HCT116 (cell line): ENCODE measurements around the gene NYAP1. TPM values are rescaled to one million over a fixed set of nuclear protein-coding genes. Genes with fewer than 3 reads are reported as not detected.
A peak's percentile ranks its signal among the peaks of the same experiment; 100 is the strongest.

Experiments
- ATAC-seq: fragments of 200-7000 bp; cut with Tn5 transposase; 2 replicates; pipeline ENCODE4 v1.9.1; 2020; ENCODE audit warnings: mild to moderate bottlenecking, moderate library complexity
- BruUV-seq: library from RNA; stranded (reverse); fragments of 400-500 nt; replicated peaks from 2 replicates; lab custom pipeline; 2021; lab: Mats Ljungman, UMichigan
- CTCF ChIA-PET: fragments of 300-600 bp; sonication (Branson Sonifier 250); formaldehyde crosslinking; loops from one replicate; lab custom pipeline; 2021; ENCODE audit warnings: antibody characterized with exemption; lab: Charles Lee
- POLR2A ChIA-PET: fragments of 300-600, 350-600 bp; sonication (Branson Sonifier 250); formaldehyde crosslinking; loops from one replicate; lab custom pipeline; 2021; ENCODE audit warnings: antibody characterized with exemption; lab: Charles Lee
- RAD21 ChIA-PET, 2 experiments: fragments of 300-600 bp; sonication (Branson Sonifier 250); formaldehyde crosslinking; loops; one replicate each; lab custom pipeline; 2023; ENCODE audit warnings: low total read pairs in 2 of 2; ENCODE audit not compliant: uncharacterized antibody in 2 of 2, unreplicated experiment in 2 of 2, low non-redundant PET in 1 of 2; lab: Charles Lee
- DNase-seq: peaks from one replicate; pipeline ENCODE4 v3.0.0-alpha.2; 2010; ENCODE audit warnings: low read depth, low spot score
- H2AFZ ChIP-seq: fragments of 200-600 bp; shearing (Covaris generic), sonication (generic); 2 replicates; pipeline ENCODE4 v1.6.1; 2017; ENCODE audit warnings: low read depth, mixed run types, mixed read lengths, antibody characterized with exemption, low read length; ENCODE audit not compliant: poor library complexity, severe bottlenecking
- H3K27ac ChIP-seq: 2 replicates; pipeline ENCODE4 v1.5.1; 2012; ENCODE audit warnings: low read depth, low read length
- H3K27me3 ChIP-seq: fragments of 200-600 bp; sonication (generic); 2 replicates; pipeline ENCODE4 v1.6.1; 2016; ENCODE audit warnings: mixed run types, low read length, mixed read lengths; ENCODE audit not compliant: insufficient read depth
- H3K36me3 ChIP-seq, 2 experiments: fragments of 200-500 bp in 1 of 2; fragments of 200-600 bp in 1 of 2; sonication (Bioruptor generic) in 1 of 2; sonication (generic) in 1 of 2; 2 replicates each; pipeline versions ENCODE4 v1.5.1 to v1.6.1; 2014 to 2016; ENCODE audit warnings: low read length in 2 of 2, inconsistent platforms in 1 of 2, mixed read lengths in 1 of 2, mixed run types in 1 of 2; ENCODE audit not compliant: insufficient read depth in 2 of 2, control insufficient read depth in 1 of 2
- H3K4me1 ChIP-seq, 2 experiments: fragments of 200-600 bp in 1 of 2; sonication (generic) in 1 of 2; 2 replicates each; pipeline versions ENCODE4 v1.5.1 to v1.6.1; 2012 to 2017; ENCODE audit warnings: low read length in 2 of 2, inconsistent platforms in 1 of 2, mild to moderate bottlenecking in 1 of 2, mixed read lengths in 1 of 2, mixed run types in 1 of 2, moderate library complexity in 1 of 2; ENCODE audit not compliant: insufficient read depth in 2 of 2, control insufficient read depth in 1 of 2
- H3K4me2 ChIP-seq: fragments of 200-600 bp; sonication (generic); 2 replicates; pipeline ENCODE4 v1.6.1; 2017; ENCODE audit warnings: mixed run types, low read length, mixed read lengths
- H3K4me3 ChIP-seq, 2 experiments: fragments of 200-600 bp in 1 of 2; sonication (generic) in 1 of 2; replicated peaks in 1 of 2; 2 replicates each; pipeline ENCODE4 v1.5.1; 2011 to 2016; ENCODE audit warnings: low read length in 2 of 2, control low read depth in 1 of 2, low read depth in 1 of 2, mild to moderate bottlenecking in 1 of 2, mixed read lengths in 1 of 2, mixed run types in 1 of 2
- H3K79me2 ChIP-seq: fragments of 200-600 bp; sonication (generic); 2 replicates; pipeline ENCODE4 v1.6.1; 2017; ENCODE audit warnings: mild to moderate bottlenecking, mixed run types, low read length, moderate library complexity, mixed read lengths; ENCODE audit not compliant: insufficient read depth
- H3K9ac ChIP-seq: fragments of 200-600 bp; sonication (generic); 2 replicates; pipeline ENCODE4 v1.6.1; 2016; ENCODE audit warnings: low read length, mixed read lengths
- H3K9me2 ChIP-seq: fragments of 200-600 bp; sonication (generic), shearing (Covaris generic); 2 replicates; pipeline ENCODE4 v1.6.1; 2017; ENCODE audit warnings: mixed run types, mild to moderate bottlenecking, moderate library complexity; ENCODE audit not compliant: insufficient read depth
- H3K9me3 ChIP-seq, 2 experiments: fragments of 200-500 bp in 1 of 2; fragments of 200-600 bp in 1 of 2; sonication (Bioruptor generic) in 1 of 2; sonication (generic) in 1 of 2; 2 replicates each; pipeline ENCODE4 v1.6.1; 2014 to 2017; ENCODE audit warnings: low read length in 2 of 2, mixed read lengths in 2 of 2, inconsistent platforms in 1 of 2, low read depth in 1 of 2, mild to moderate bottlenecking in 1 of 2, mixed run types in 1 of 2, moderate library complexity in 1 of 2; ENCODE audit not compliant: control insufficient read depth in 1 of 2, insufficient read depth in 1 of 2
- H4K20me1 ChIP-seq: fragments of 200-600 bp; sonication (generic), shearing (Covaris generic); 2 replicates; pipeline ENCODE4 v1.6.1; 2017; ENCODE audit warnings: mixed run types, mild to moderate bottlenecking, moderate library complexity; ENCODE audit not compliant: insufficient read depth
- ATF3 ChIP-seq: IDR thresholded peaks from 2 replicates; pipeline ENCODE4 v1.6.1; 2012
- CTCF ChIP-seq, 3 experiments: fragments of 200-600 bp in 1 of 3; sonication (generic) in 1 of 3; IDR thresholded peaks in 2 of 3; conservative IDR thresholded peaks in 1 of 3; 2 replicates each; pipeline ENCODE4 v1.5.1; 2012 to 2017; ENCODE audit warnings: low read depth in 2 of 3, low read length in 2 of 3, antibody characterized with exemption in 1 of 3, borderline replicate concordance in 1 of 3, control low read depth in 1 of 3, mild to moderate bottlenecking in 1 of 3, mixed read lengths in 1 of 3, mixed run types in 1 of 3, moderate library complexity in 1 of 3; ENCODE audit not compliant: insufficient read depth in 1 of 3
- EGR1 ChIP-seq: IDR thresholded peaks from 2 replicates; pipeline ENCODE4 v1.6.1; 2012; ENCODE audit warnings: low read depth
- ELF1 ChIP-seq: IDR thresholded peaks from 2 replicates; pipeline ENCODE4 v1.6.1; 2012; ENCODE audit warnings: low read depth, borderline replicate concordance
- EZH2 ChIP-seq: fragments of 200-600 bp; sonication (generic); IDR thresholded peaks from 2 replicates; pipeline ENCODE4 v1.6.1; 2017; ENCODE audit warnings: antibody characterized with exemption, mixed run types
- FOSL1 ChIP-seq: IDR thresholded peaks from 2 replicates; pipeline ENCODE4 v1.6.1; 2012; ENCODE audit warnings: low read depth
- MAX ChIP-seq: IDR thresholded peaks from 2 replicates; pipeline ENCODE4 v1.6.1; 2012
- POLR2A ChIP-seq: IDR thresholded peaks from 2 replicates; pipeline ENCODE4 v1.7.0; 2011; ENCODE audit warnings: borderline replicate concordance; ENCODE audit not compliant: insufficient read depth, insufficient read length; ENCODE audit errors: extremely low read depth
- POLR2AphosphoS5 ChIP-seq: IDR thresholded peaks from 2 replicates; pipeline ENCODE4 v1.6.1; 2011; ENCODE audit warnings: mild to moderate bottlenecking, low read depth, low read length, moderate library complexity
- RAD21 ChIP-seq: IDR thresholded peaks from 2 replicates; pipeline ENCODE4 v1.6.1; 2012; ENCODE audit warnings: low read depth, mild to moderate bottlenecking
- REST ChIP-seq: IDR thresholded peaks from 2 replicates; pipeline ENCODE4 v1.6.1; 2012; ENCODE audit warnings: low read depth
- SIN3A ChIP-seq: IDR thresholded peaks from 2 replicates; pipeline ENCODE4 v1.6.1; 2012; ENCODE audit warnings: low read depth
- SP1 ChIP-seq: IDR thresholded peaks from 2 replicates; pipeline ENCODE4 v1.6.1; 2012; ENCODE audit warnings: low read depth
- SRF ChIP-seq: IDR thresholded peaks from 2 replicates; pipeline ENCODE4 v1.6.1; 2012; ENCODE audit warnings: low read depth
- YY1 ChIP-seq: IDR thresholded peaks from 2 replicates; pipeline ENCODE4 v1.6.1; 2011; ENCODE audit warnings: low read length, low read depth, moderate library complexity, mild to moderate bottlenecking; ENCODE audit not compliant: insufficient replicate concordance; ENCODE audit errors: extremely low read depth
- ZBTB33 ChIP-seq: IDR thresholded peaks from 2 replicates; pipeline ENCODE4 v1.6.1; 2011; ENCODE audit warnings: mild to moderate bottlenecking, low read length, moderate library complexity; ENCODE audit not compliant: insufficient replicate concordance; ENCODE audit errors: extremely low read depth
- ZNF274 ChIP-seq: fragments of 200-500 bp; sonication (Bioruptor generic); IDR thresholded peaks from 2 replicates; pipeline ENCODE4 v1.6.1; 2014; ENCODE audit warnings: mild to moderate bottlenecking, low read depth, low read length, inconsistent platforms
- intact Hi-C: fragments of 100-400 bp; cut with micrococcal nuclease; formaldehyde crosslinking; loops from 2 replicates; pipeline ENCODE4 v1.10.0; 2022
- total RNA-seq: library from RNA; stranded (reverse); gene quantifications from one replicate; pipeline ENCODE4 v1.2.1, GENCODE V29; 2021; ENCODE audit not compliant: unreplicated experiment

Gene NYAP1
- total RNA-seq, 1 experiment from 2014 or later, result 6.7 TPM

- no peak for TF ChIP-seq ATF3
- TF ChIP-seq ZNF274, result no peak
- no peak for TF ChIP-seq ELF1
- TF ChIP-seq ZBTB33, result no peak
- no peak for TF ChIP-seq POLR2AphosphoS5
- no peak for TF ChIP-seq CTCF (IDR thresholded peaks at IDR 0.05 in 2 of 3, conservative IDR thresholded peaks at IDR 0.05 in 1 of 3; ENCODE audit: borderline replicate concordance in 1 of 3, insufficient read depth in 1 of 3, low read depth in 2 of 3, low read length in 2 of 3)
- TF ChIP-seq SRF, result no peak
- TF ChIP-seq RAD21, result no peak
- no peak for TF ChIP-seq POLR2A
- no peak for TF ChIP-seq FOSL1
- TF ChIP-seq EGR1, result no peak
- TF ChIP-seq YY1, result no peak
- TF ChIP-seq SP1, result no peak
- TF ChIP-seq EZH2, result no peak
- TF ChIP-seq REST, result no peak
- no peak for TF ChIP-seq MAX
- TF ChIP-seq SIN3A, result no peak
- no peak overlapping the region for H2AFZ ChIP-seq
- H3K9me3 ChIP-seq, result no peaks in the 10 kb centered on the region
- intact Hi-C loops, result no loop called here
- ChIA-PET POLR2A (no interaction called here), CTCF (interaction anchor here (3.3 kb wide), 1 partner anchor 81 kb away, joined by 14 read pairs; no protein-coding TSS in a partner anchor), RAD21 (no interaction called here)
- BruUV-seq, result no TSS peak
- H3K4me2 ChIP-seq, result peak overlapping the region; percentile 81
- peaks cover 10 to 26% of the 10 kb centered on the region in 2 experiments for H3K4me1 ChIP-seq
- no peaks in the 10 kb centered on the region for H3K9me2 ChIP-seq
- no peak for DNase-seq
- ATAC-seq, result no peak
- peaks cover 0 to 2% of the 10 kb centered on the region in 2 experiments; a peak in 1 of 4 replicates for H3K36me3 ChIP-seq
- H4K20me1 ChIP-seq, result no peaks in the 10 kb centered on the region
- H3K4me3 ChIP-seq, result peak overlapping the region; percentile 73 to 94
- H3K27me3 ChIP-seq, result no peaks in the 10 kb centered on the region
- peak overlapping the region; percentile 80 for H3K9ac ChIP-seq
- peak overlapping the region; percentile 83 for H3K27ac ChIP-seq
- H3K79me2 ChIP-seq, result peaks cover 6% of the 10 kb centered on the region; the same call in 1 of the 2 replicates
Measured at GRCh38 chr7:100477871-100478267, 5.9 kb upstream of the NYAP1 start.
